Left hindlimb (tissue), 1 donor: Measurements from ENCODE around the gene MORN3.
"Not testable (repeated sequence)": the region's sequence is repeated elsewhere in the genome, so short reads cannot be mapped to it uniquely, and the experiment has no call there.

Source experiments
- DNase-seq: peaks from one replicate; pipeline ENCODE4 v3.0.0-alpha.2; 2018

MORN3 gene

DNA sequence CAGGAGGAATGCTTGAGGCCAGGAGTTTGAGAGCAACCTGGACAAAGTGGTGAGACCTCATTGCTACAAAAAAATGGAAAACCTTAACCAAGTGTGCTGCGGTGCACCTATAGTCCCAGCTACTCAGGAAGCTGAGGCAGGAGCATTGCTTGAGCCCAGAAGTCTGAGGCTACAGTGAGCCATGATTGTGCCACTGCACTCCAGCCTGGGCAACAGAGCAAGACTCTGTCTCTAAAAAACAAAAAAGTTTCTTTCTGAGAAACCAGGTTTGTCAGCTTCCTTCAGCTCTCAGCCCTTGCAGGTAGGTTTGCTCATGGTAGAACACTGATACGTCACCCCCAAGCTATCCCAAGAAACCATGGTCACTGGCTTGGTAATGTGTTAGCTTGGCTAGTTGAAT, 20.0 kb upstream of the MORN3 start:
- no peak for DNase-seq

DNA sequence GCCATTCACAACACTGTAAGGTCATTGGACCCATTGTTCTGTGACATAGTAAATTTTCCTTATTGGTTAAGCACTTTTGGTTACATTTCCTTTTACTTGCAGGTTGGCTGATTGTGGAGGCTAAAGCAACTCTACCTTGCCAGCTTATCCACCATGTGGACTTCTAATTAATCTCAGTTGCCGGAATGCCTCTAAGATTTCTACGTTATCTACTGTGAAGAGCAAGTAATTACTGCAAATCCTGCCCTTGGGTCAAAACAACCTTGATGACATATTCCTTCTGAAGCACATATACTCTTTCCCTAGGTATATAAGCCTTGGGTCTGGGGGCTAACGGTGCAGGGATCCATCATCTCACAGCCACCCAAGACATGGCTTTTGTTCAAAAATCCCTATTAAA, 19.5 kb upstream of the MORN3 start:
- no peak for DNase-seq

DNA sequence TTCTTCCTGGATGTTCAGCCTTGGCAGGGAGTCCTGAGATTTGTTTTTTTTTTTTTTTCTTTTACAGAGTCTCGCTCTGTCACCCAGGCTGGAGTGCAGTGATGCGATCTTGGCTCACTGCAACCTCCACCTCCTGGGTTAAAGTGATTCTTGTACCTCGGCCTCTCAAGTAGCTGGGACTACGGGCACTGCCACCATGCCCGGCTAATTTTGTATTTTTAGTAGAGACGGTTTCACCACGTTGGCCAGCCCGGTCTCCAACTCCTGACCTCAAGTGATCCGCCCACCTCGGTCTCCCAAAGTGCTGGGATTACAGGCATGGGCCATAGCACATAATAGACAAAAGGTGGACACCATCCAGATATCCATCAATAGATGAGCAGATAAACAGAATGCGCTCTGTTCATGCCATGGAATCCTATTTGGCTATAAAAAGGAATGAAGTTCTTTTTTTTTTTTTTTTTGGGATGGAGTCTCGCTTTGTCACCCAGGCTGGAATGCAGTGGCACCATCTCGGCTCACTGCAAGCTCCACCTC, 10.3 kb upstream of the MORN3 start:
- DNase-seq, result not testable (repeated sequence)

DNA sequence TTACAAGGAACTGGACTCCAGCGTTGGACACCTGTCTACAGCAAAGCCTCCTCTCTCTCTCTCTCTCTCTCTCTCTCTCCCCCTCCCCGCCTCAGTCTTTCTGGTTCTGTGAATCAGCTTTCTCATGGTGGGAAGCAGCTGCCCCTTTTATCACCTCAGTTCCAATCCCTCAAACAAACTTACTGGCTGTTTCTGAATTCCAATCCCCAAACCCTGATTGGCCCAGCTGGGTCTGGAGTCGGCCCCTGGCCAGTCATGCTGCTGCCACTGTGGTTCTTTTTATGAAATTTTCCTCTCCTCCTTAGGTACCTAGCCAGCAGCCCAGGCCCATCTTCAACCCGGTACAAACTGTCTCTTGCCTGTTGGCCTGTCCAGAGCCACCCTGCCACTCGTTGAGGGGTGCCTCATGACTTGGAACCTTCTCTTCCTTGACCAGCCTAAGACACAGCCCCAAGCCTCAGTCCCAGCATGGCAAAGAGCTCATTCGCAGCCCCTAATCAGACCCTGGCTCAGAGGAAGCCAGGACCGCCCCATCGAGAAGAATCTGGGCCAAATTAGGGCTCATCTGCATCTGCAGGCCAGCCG, 9.4 kb upstream of the MORN3 start:
- DNase-seq, result no peak

DNA sequence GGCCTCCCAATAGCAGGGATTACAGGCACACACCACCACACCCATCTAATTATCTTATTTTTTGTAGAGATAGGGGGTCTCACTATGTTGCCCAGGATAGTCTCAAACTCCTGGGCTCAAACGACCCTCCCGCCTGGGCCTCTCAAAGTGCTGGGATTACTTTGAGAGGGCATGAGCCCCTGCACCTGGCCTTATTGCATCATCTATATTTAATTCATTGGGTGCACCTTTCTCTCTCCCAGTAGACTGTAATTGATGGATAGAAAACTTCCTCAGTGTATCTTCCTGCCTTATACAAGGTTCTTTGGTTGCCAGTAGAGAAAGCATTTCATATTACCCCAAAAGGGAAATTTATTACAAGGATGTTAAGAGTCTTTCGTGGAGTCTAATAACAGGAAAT, 8.9 kb upstream of the MORN3 start:
- no peak for DNase-seq

DNA sequence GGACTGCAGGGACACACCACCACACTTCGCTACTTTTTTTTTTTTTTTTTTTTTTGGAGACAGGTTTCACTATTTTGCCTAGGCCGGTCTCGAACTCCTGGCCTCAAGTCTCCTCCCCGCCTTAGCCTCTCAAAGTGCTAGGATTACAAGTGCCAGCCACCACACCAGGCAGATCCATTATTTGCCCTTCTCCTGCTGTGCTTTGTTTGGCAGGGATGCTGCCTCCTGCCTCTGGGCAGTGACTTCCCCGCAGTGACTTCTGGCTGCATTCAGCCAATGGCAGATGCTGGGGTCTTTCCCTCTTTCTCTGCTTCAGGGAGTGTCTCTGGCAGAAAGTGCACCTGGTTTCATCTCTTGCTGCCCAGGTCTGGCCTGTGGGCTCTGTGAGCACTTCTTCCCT, 6.7 kb upstream of the MORN3 start:
- no peak for DNase-seq

DNA sequence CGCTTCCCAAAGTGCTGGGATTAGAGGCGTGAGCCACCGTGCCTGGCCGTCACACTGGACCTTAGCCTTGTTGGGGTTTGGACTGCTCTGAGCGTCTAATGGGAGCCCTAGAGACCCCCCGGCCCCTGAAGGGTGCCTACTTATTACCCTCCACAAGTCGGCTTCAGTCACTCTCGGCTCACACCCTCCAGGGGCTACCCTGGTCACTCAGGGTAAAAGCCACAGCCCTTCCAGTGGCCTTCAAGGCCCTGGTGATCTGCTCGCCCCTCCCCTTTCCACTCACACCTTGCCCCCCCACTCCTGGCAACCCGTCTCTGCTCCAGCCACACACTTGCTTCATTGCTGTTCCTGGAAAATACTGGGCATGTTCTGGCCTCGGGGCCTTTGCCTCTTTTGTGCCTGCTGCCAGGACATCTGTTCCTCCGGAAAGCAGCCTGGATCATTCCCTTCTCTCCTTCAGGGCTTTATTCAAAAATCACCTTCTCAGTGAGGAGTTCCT, 3.6 kb upstream of the MORN3 start:
- peak; percentile 84 for DNase-seq

DNA sequence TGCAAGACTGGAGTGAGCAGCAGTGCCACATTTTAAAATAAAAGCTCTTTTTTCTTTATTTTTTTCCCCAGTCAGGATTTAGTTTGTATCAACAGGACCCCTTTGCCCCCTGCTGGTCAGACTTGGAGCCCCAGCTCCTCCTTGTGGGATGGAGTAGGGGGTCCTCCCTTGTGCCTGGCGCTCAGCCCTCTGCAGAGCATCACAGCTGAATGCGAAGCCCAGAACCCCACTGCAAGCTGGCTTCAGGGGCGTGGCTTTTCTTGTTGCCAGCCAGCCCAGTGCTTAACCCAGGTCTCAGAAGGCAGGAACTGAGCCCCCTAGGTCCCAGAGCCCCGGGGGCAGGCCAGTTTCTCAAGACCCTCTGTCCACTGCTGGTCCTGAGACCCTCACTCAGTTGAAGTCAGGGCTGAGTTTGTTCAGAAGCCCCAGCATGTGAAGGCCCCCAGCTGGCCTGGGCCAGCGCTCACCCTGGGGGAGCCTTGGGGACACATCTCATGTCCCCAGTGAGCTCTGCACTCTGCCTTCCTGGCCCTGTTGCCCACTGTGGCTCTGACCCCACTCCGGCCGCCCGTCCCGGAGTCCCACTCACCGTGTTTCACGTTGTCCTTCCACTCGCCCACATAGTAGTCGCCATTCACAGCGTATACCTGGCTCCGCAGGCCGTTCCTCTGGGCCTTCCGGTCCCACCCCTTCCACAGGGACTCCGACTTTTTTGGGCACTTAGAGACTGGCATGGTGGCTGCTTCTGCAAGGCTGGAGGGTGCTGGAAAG, 519 bp downstream of the MORN3 start:
- peak; percentile 71 for DNase-seq

DNA sequence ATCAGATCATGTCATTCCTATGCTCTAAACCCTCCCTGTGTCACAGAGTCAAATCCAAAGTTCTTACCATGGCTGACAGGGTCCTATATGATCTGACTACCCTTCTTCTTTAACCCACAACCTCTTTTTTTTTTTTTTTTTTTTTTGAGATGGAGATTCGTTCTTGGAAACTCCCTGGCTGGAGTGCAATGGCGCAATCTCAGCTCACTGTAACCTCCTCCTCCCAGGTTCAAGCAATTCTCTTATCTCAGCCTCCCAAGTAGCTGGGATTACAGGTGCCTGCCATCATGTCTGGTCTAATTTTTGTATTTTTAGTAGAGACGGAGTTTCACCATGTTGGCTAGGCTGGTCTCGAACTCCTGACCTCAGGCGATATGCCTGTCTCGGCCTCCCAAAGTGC, 2.6 kb downstream of the MORN3 start:
- not testable (repeated sequence) for DNase-seq

DNA sequence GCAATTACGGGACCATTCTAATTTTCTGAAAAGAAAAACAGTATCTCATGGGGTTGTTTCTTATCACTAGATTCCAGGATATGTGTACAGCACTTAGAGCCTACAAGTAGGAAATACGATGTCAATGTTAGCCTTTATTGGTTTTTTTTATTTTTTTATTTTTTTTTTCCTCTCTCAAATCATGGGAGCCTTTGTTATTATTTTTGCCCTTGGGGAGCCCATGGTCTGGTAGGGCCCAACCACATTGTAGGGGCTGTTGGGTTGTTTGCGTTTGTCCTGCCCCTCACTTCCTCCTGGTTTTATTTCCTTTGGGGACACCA, 5.9 kb downstream of the MORN3 start:
- no peak for DNase-seq

DNA sequence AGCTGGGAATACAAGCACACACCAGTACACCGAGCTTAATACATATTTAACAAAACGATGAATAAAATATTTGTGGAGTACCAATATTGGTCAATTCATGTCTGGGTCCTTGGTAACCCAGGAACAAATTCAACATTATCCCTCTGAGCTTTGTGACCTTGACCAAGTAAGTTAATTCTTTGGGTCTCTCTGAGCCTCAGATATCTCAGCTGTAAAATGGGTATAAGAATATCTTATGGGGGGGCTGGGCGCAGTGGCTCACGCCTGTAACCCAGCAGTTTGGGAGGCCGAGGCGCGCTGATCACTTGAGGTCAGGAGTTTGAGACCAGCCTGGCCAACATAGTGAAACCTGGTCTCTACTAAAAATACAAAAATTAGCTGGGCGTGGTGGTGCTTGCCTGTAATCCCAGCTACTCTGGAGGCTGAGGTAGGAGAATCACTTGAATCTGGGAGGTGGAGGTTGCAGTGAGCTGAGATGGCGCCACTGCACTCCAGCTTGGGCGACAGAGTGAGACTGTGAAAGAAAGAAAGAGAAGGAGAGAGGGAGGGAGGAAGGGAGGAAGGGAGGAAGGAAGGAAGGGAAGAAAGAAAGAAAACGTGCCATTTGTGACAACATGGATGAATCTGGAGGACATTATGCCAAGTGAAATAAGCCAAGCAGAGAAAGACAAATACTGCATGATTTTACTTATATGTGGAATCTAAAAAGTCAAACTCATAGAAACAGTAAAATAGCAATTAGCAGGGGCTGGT, 7.9 kb downstream of the MORN3 start:
- not testable (repeated sequence) for DNase-seq

DNA sequence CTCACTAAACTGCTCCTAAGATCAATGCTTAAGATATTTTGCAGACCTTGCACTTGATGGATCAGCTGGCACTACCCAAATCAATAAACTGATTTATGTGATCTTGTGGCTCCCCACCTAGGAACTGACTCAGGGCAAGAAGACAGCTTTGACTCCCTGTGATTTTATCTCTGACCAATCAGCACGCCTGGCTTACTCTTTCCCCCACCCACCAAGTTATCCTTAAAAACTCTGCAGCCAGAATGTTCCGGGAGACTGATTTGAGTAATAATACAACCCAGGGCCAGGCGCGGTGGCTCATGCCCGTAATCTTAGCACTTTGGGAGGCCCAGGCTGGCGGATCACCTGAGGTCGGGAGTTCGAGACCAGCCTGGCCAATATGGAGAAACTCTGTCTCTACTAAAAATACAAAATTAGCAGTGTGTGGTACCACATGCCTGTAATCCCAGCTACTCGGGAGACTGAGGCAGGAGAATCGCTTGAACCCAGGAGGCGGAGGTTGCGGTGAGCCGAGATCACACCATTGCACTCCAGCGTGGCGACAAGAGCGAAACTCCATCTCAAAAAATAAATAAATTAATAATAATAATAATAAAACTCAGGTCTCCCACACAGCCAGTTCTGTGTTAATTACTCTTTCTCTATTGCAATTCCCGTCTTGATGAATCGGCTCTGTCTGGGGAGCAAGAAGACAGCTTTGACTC, 12.0 kb downstream of the MORN3 start:
- no peak for DNase-seq

DNA sequence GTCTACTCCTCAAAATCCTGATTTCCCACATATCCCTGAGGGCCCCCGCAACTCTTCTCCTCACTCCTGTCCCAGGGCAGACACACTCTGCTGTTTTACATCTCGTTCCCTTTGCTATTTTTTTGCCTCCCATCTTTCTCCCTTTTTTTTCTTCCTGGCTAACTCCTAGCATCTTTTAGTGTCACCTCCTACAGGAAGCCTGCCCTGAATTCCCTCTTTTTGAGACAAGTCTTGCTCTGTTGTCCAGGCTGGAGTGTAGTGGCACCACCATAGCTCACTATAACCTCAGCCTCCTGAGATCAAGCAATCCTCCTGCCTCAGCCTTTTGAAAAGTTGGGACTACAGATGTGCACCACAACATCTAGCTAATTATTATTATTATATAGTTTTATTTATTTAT, 13.3 kb downstream of the MORN3 start:
- no peak for DNase-seq

DNA sequence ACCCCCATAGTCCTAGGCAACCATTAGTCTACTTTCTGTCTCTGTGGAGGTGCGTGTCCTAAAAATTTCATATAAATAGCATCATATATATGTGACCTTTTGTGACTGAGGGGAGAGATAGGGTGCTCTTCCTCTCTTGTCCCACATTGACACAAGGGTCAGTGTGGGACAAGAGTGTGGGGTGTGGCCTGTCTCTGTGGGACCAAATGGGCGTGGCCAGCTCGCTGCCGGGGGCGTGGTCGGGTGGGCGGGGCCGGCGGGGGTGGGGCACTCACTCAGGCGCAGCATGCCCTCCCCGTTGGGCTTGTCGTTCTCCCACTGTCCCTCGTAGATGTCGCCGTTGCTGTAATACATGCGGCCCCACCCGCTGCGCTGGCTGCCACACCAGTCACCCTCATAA, 15.5 kb downstream of the MORN3 start:
- no peak for DNase-seq

DNA sequence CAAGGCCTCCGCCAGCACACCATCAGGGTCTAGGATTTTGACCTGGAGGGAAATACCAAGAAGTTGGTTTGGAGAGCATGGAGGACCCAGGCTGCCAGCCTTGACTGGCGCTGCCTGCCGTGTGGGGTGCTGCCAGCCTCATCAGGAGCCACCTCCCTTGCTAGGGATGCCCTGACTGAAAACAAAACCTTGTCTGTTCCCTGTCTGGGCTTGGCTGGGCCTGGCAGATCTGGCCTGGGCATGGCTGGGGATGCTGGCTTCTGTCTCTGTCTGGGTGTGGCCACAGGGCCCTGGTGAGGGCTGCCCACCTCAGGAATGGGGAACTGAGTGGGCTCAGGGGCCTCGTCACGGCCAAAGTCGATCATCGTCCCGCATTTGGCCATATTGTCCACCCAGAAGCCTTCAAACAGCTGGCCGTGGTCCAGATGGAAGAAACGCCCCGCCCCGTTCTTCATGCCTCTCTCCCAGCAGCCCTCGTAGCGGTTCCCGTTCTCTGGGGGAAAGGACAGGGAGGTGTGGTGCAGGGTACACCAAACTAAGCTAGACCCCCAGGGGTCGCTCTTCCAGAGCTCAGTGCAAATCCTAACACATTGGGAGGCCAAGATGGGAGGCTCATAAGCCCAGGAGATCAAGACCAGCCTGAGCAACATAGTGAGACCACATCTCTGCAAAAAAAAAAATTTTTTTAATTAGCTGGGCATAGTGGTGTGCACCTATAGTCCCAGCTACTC, 16.5 kb downstream of the MORN3 start:
- no peak for DNase-seq

DNA sequence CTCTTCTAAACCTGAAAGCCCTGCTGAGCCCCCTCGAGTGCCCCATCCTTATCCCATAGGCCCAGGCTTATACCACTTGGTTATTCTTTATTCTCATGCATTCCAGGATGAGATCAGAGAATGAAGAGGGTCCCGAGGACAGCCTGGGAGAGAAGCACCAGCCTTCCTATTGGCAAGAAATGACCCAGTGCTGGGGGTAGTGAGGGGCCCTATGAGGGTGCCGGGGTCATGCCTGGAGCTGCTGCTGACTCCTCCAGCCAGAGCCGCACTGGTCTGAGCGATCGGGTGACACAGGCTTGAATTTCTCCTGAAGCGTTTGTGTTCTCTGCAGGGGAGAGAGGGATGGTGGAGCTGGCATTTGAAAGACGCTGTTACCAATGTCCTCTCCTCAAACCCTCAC, 18.1 kb downstream of the MORN3 start:
- no peak for DNase-seq

DNA sequence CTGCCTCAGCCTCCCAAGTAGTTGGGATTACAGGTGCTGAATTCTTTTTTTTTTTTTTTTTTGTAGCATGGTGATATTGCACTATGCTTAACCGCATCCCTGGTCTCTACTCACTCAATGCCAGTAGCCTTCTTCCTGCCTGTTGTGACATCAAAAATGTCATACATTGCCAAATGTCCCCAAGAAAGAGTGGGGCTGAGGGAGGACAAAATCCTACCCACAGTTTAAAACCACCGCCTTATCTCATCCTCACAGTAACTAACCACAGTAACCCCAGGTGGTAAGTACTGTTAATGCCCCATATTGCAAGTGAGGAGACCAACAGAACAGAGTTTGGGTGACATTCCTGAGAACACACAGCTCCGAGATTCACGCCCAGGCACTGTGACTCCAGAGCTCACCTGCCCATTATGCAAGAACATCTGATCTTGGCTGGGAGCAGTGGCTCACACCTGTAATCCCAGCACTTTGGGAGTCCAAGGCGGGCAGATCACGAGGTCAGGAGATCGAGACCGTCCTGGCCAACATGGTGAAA, 19.6 kb downstream of the MORN3 start:
- DNase-seq, result no peak

DNA sequence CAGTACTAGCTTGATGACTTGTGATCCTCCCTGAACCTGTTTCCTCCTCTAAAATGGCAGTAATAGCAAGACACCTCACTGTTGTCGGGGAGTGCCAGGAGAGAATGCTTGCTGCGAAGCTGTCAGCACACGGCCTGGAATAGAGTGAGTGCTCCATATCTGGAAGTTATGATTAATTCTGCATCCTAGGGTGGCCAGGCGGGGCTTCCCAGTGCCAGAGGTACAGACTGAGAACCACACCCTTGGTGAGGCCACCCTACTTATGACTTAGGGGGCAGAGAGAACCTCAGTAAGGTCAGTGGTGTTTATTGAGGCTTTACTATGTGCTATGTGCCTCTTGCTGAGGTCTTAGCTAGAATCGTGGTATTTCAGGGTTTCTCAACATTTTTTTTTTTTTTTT, 20.1 kb downstream of the MORN3 start:
- DNase-seq, result no peak

DNA sequence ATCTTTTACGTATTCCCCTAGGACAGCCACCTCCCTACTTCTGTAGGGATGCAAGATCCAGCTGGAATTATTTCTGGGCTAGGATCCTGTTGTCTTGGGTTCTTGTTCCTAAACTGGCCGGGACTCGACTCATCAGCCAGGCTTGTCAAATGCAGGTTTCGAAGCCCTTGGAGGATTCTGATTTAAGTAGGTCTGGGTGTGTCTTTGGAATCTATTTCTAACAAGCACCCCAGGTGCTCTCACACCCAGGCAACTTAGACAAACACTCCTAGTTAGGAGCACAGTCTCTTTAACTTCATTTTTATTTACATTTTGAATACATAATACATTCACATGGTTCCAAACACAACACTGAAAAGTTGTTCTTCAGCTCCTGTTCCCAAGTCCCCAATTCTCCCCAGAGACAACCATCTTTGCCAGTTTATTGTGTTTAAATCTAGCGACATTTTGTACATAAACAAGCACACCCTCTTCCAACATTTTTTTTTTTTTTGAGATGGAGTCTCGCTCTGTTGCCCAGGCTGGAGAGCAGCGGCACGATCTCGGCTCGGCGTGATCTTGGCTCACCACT, 20.9 kb downstream of the MORN3 start:
- DNase-seq, result no peak

DNA sequence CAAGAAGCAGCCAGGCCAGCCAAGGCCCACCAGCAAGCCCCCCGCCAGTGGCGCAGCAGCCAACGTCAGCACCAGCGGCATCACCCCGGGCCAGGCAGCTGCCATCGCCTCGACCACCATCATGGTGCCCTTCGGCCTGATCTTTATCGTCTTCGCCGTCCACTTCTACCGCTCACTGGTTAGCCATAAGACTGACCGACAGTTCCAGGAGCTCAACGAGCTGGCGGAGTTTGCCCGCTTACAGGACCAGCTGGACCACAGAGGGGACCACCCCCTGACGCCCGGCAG, 28.2 kb downstream of the MORN3 start:
- DNase-seq, result no peak

DNA sequence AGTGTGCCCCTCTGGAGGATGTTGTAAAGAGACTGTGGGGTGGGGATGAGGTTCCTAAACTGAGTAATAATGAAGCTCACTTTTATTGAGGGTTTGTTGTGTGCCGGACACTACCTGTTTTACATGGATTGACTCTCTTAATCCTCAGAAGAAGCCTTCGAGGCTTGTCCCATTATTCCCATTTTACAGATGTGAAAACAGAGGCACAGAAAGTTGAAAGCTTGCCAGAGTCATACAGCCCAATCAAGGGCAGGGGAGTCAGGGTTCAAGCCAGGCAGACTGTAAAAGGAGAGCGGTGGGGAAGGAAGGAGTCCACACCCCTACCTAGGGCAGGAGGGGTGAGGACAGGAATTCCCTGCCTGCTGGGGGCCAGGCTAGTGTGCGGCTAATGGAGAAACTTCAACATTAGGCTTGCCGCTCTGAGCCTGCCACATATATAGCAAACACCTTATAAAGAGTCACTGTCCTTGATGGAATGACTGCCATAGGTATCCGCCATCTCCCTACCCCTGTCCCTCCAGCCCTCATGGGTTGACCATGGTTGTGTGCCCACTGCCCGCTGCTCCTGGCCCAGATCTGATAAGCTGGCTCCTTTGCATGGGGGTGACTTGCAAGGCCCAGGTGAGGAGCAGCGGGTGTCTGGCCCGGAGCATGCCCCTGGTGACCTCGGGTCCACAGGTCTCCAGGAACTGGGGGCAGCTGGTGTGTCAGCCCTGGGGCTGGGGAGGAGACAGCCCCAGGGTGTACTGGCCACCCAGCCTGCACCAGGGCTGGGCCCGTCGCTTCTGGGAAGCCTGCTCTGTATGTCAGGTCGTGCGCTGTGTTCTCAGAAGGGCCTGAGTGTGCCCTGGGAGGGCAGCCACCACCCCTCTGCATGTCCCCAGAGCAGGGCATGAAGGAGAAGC, 30.9 kb downstream of the MORN3 start:
- no peak for DNase-seq
